ENCODE results near the gene OOSP4A.

GRCh38 chr11:59943997-59944714 lies 19.7 kb upstream of the OOSP4A start:
- TF ChIP-seq POLR2A (IDR thresholded peaks at IDR 0.05): no peak
- TF ChIP-seq CTCF (IDR thresholded peaks at IDR 0.05 in 8 of 11, conservative IDR thresholded peaks at IDR 0.05 in 3 of 11): no peak
- TF ChIP-seq POLR2AphosphoS5 (IDR thresholded peaks at IDR 0.05): no peak
